Esophagus squamous epithelium (tissue), 4 donors: ENCODE measurements around the gene RGL1.

Source experiments
- CTCF ChIP-seq, 6 experiments: fragments of 450-650 bp in 4 of 6; fragments of 200-600 bp in 2 of 6; sonication (generic) in 2 of 6; IDR thresholded peaks; one replicate each; pipeline ENCODE4 v1.5.1; 2016 to 2019; ENCODE audit warnings: antibody characterized with exemption in 6 of 6, mild to moderate bottlenecking in 4 of 6, moderate library complexity in 4 of 6
- POLR2A ChIP-seq, 4 donors: fragments of 450-650 bp; IDR thresholded peaks; one replicate each; pipeline ENCODE4 v1.6.1; 2017; ENCODE audit warnings: antibody characterized with exemption in 4 of 4, mild to moderate bottlenecking in 4 of 4, moderate library complexity in 3 of 4

- TF ChIP-seq CTCF (IDR thresholded peaks at IDR 0.05): peak; percentile 63 to 93 (median 88)
- no peak for TF ChIP-seq POLR2A (IDR thresholded peaks at IDR 0.05)
Measured at GRCh38 chr1:183915625-183916510, 110.9 kb downstream of the RGL1 start.
